GM23338 (cell line): ENCODE results near the gene MUCL3. TPM values are rescaled to one million over a fixed set of nuclear protein-coding genes. Genes with fewer than 3 reads are reported as not detected.

Source experiments
- ATAC-seq: fragments of 200-7000 bp; cut with Tn5 transposase; 3 replicates; pipeline ENCODE4 v1.9.1; 2020
- DNase-seq: peaks from one replicate; pipeline ENCODE4 v3.0.0-alpha.2; 2015; ENCODE audit warnings: low spot score
- H2AFZ ChIP-seq: fragments of 200-600 bp; sonication (generic); 2 replicates; pipeline ENCODE4 v1.8.0; 2016; ENCODE audit warnings: antibody characterized with exemption, mild to moderate bottlenecking, moderate library complexity
- H3F3A ChIP-seq: fragments of 200-600 bp; sonication (generic); replicated peaks from 2 replicates; pipeline ENCODE4 v1.8.0; 2017; ENCODE audit warnings: antibody characterized with exemption, mixed run types, low read depth
- H3K27ac ChIP-seq: fragments of 200-600 bp; sonication (generic); 2 replicates; pipeline ENCODE4 v1.6.1; 2016; ENCODE audit warnings: low read depth
- H3K27me3 ChIP-seq: fragments of 200-600 bp; sonication (generic); 2 replicates; pipeline ENCODE4 v1.8.0; 2016; ENCODE audit warnings: mild to moderate bottlenecking, mixed run types, moderate library complexity; ENCODE audit not compliant: insufficient read depth
- H3K36me3 ChIP-seq: fragments of 200-600 bp; sonication (generic); 2 replicates; pipeline ENCODE4 v1.8.0; 2016; ENCODE audit warnings: mild to moderate bottlenecking; ENCODE audit not compliant: insufficient read depth
- H3K4me1 ChIP-seq: fragments of 200-600 bp; sonication (generic); 2 replicates; pipeline ENCODE4 v1.8.0; 2016; ENCODE audit warnings: mild to moderate bottlenecking, moderate library complexity; ENCODE audit not compliant: insufficient read depth
- H3K4me2 ChIP-seq: fragments of 200-600 bp; sonication (generic); 2 replicates; pipeline ENCODE4 v1.7.1; 2017; ENCODE audit warnings: mixed run types
- H3K4me3 ChIP-seq: fragments of 200-600 bp; sonication (generic); 2 replicates; pipeline ENCODE4 v1.6.1; 2016; ENCODE audit warnings: mixed run types
- H3K79me2 ChIP-seq: fragments of 200-600 bp; sonication (generic); replicated peaks from 2 replicates; pipeline ENCODE4 v1.8.0; 2017; ENCODE audit warnings: mild to moderate bottlenecking; ENCODE audit not compliant: insufficient read depth
- H3K9me2 ChIP-seq: fragments of 200-600 bp; sonication (generic); 2 replicates; pipeline ENCODE4 v1.8.0; 2017; ENCODE audit not compliant: insufficient read depth
- H4K20me1 ChIP-seq: fragments of 200-600 bp; sonication (generic); replicated peaks from 2 replicates; pipeline ENCODE4 v1.8.0; 2017; ENCODE audit warnings: mild to moderate bottlenecking; ENCODE audit not compliant: insufficient read depth
- H3K27ac Mint-ChIP-seq: 2 replicates; pipeline ENCODE4 v1.8.0; 2020; ENCODE audit warnings: inconsistent platforms, mild to moderate bottlenecking, moderate library complexity, mixed read lengths
- H3K27me3 Mint-ChIP-seq: 3 replicates; pipeline ENCODE4 v1.8.0; 2022; ENCODE audit warnings: low read depth, mild to moderate bottlenecking, moderate library complexity, mixed read lengths, inconsistent platforms; ENCODE audit not compliant: insufficient read depth, poor library complexity
- H3K36me3 Mint-ChIP-seq: 3 replicates; pipeline ENCODE4 v1.8.0; 2021; ENCODE audit warnings: low read depth, mild to moderate bottlenecking, inconsistent platforms, moderate library complexity, mixed read lengths
- H3K4me1 Mint-ChIP-seq: 3 replicates; pipeline ENCODE4 v1.8.0; 2020; ENCODE audit warnings: mild to moderate bottlenecking, inconsistent platforms, mixed read lengths
- H3K4me3 Mint-ChIP-seq: 3 replicates; pipeline ENCODE4 v1.8.0; 2021; ENCODE audit warnings: moderate library complexity, mild to moderate bottlenecking, inconsistent platforms, mixed read lengths
- H3K9me3 Mint-ChIP-seq: 3 replicates; pipeline ENCODE4 v1.8.0; 2020; ENCODE audit warnings: moderate library complexity, mild to moderate bottlenecking, inconsistent platforms, mixed read lengths
- CREB1 ChIP-seq: fragments of 250-450 bp; sonication (Bioruptor Pico); IDR thresholded peaks from 2 replicates; pipeline ENCODE4 v1.5.0; 2020; ENCODE audit warnings: low read depth, mild to moderate bottlenecking, moderate library complexity
- ETS1 ChIP-seq: IDR thresholded peaks from 2 replicates; pipeline ENCODE4 v1.6.1; 2016; ENCODE audit warnings: antibody characterized with exemption
- EZH2 ChIP-seq: fragments of 200-600 bp; sonication (generic); IDR thresholded peaks from one replicate; pipeline ENCODE4 v1.8.0; 2017; ENCODE audit warnings: antibody characterized with exemption, mild to moderate bottlenecking, low read depth; ENCODE audit not compliant: unreplicated experiment
- EZH2phosphoT487 ChIP-seq: fragments of 200-600 bp; sonication (generic); IDR thresholded peaks from one replicate; pipeline ENCODE4 v1.8.1; 2018; ENCODE audit warnings: antibody characterized with exemption; ENCODE audit not compliant: unreplicated experiment
- JUNB ChIP-seq: IDR thresholded peaks from one replicate; pipeline ENCODE4 v1.6.1; 2016; ENCODE audit warnings: antibody characterized with exemption; ENCODE audit not compliant: unreplicated experiment
- NANOG ChIP-seq: IDR thresholded peaks from 2 replicates; pipeline ENCODE4 v1.6.1; 2016; ENCODE audit warnings: antibody characterized with exemption, borderline replicate concordance
- STAT1 ChIP-seq: IDR thresholded peaks from one replicate; pipeline ENCODE4 v1.6.1; 2016; ENCODE audit warnings: antibody characterized with exemption; ENCODE audit not compliant: unreplicated experiment
- ZNF114 ChIP-seq: fragments of 250-450 bp; sonication (Bioruptor Pico); IDR thresholded peaks from 2 replicates; pipeline ENCODE4 v1.5.0; 2020; ENCODE audit warnings: mild to moderate bottlenecking, moderate library complexity
- ZNF331 ChIP-seq: fragments of 250-450 bp; sonication (Bioruptor Pico); IDR thresholded peaks from 2 replicates; pipeline ENCODE4 v1.5.0; 2020; ENCODE audit warnings: low read depth, mild to moderate bottlenecking, moderate library complexity
- polyA plus RNA-seq: library from polyadenylated mRNA; unstranded; fragments of >200 nt; fragmentation: Nextera tagmentation; extraction: Ambion mirVana; gene quantifications from 2 replicates; pipeline ENCODE4 v1.2.1, GENCODE V29; 2016
- total RNA-seq: library from RNA; depleted of rRNA; stranded (reverse); fragments of >200 nt; shearing (Covaris generic); gene quantifications from 2 replicates; pipeline ENCODE4 v1.2.3, GENCODE V29; 2014
- TF ChIP-seq, protein P1 (sequence below): fragments of 250-450 bp; sonication (Bioruptor Pico); IDR thresholded peaks from 2 replicates; pipeline ENCODE4 v1.5.0; 2020; ENCODE audit warnings: mild to moderate bottlenecking, moderate library complexity

MUCL3 gene
- total and polyA plus RNA-seq, 2 experiments from 2014 or later: 0.32 TPM; not detected in 1

DNA sequence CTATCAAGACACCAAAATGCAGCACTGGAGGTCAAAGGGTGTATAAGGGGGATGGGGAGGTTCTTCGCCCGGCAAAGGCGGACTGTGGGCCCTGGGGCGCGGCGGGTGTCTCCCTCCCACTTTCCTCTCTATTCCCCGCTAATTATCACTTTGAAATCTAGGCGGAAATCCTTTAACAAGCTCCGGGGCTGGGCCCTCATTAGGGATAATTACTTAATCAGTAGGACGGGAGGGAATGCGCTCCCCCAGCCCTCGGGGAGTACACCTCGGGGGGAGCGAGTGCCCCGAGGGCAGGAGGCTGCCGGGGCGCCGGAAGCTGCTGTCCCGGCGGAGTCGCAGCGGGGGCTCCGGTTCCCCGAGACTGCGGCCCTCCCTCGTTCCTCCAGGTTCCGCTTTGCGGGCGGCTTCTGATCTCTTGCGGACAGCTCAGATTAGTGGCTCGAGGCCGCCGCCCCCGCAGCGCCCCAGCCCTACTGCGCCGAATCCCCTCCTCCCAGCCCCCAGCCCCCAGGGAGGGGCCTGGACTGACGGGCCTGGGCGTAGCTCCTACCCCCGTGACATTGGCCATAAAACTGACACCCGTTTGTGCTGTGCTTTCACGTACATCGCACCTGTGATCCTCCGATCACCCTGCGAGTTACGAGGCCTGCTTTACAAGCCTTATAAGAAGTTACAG, 14.7 kb downstream of the MUCL3 start:
- Mint-ChIP-seq H3K27ac (no peak overlapping the region), H3K9me3 (peaks cover 9% of the 10 kb centered on the region; the same call in 2 of the 3 replicates), H3K36me3 (no peaks in the 10 kb centered on the region), H3K4me1 (peaks cover 13% of the 10 kb centered on the region), H3K27me3 (peaks cover 30% of the 10 kb centered on the region), H3K4me3 (peak overlapping the region; percentile 65)
- Histone ChIP-seq H3K27me3 (peaks cover 35% of the 10 kb centered on the region), H3K27ac (no peak overlapping the region), H3K79me2 (no peaks in the 10 kb centered on the region), H2AFZ (peak overlapping the region; percentile 99), H3K4me3 (peak overlapping the region; percentile 61), H3K4me1 (peaks cover 12% of the 10 kb centered on the region), H4K20me1 (no peaks in the 10 kb centered on the region), H3K36me3 (no peaks in the 10 kb centered on the region), H3K4me2 (peak overlapping the region; percentile 82), H3K9me2 (0 out of 2 replicates have a peak, but pooled peaks cover 9% of the 10 kb centered on the region), H3F3A (peaks cover 4% of the 10 kb centered on the region; the same call in 1 of the 2 replicates)
- ATAC-seq: peak; percentile 92
- no peak for TF ChIP-seq EZH2phosphoT487
- TF ChIP-seq CREB1 (CRISPR knock-in tag): peak; percentile 47
- peak; percentile 85 for DNase-seq

DNA sequence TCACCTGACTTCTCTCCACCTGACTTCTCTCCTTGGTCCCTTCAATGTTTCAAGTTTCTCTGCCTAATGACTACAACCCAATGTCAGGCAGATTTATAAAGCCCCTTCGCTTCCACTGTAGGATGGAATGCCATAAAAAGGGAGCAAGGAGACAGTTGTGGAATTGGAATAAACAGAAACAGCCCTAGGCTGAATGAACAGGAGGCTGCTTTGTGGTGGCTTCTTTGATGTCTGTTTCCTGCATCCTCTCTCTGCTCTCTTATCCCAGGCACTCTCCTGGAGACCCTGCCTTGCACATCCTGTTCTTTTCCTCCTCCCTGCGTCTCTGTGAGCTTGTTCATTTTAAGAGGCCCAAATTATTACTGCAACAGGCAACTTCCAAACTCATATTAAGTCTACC, 16.9 kb downstream of the MUCL3 start:
- H3K9me3 Mint-ChIP-seq: 0 out of 3 replicates have a peak, but pooled peaks cover 3% of the 10 kb centered on the region
- Histone ChIP-seq H3K36me3 (no peaks in the 10 kb centered on the region), H2AFZ (no peak overlapping the region), H3F3A (peaks cover 4% of the 10 kb centered on the region; the same call in 1 of the 2 replicates), H3K27ac (no peak overlapping the region), H3K4me1 (peaks cover 12% of the 10 kb centered on the region), H3K79me2 (no peaks in the 10 kb centered on the region), H3K4me3 (no peak overlapping the region), H3K27me3 (peaks cover 35% of the 10 kb centered on the region), H3K9me2 (no peaks in the 10 kb centered on the region), H4K20me1 (no peaks in the 10 kb centered on the region), H3K4me2 (no peak overlapping the region)
- TF ChIP-seq EZH2 (no peak), ZNF114 (no peak), ETS1 (no peak), NANOG (no peak), STAT1 (no peak), JUNB (no peak), ZNF331 (CRISPR knock-in tag) (no peak)
- TF ChIP-seq, protein P1, sequence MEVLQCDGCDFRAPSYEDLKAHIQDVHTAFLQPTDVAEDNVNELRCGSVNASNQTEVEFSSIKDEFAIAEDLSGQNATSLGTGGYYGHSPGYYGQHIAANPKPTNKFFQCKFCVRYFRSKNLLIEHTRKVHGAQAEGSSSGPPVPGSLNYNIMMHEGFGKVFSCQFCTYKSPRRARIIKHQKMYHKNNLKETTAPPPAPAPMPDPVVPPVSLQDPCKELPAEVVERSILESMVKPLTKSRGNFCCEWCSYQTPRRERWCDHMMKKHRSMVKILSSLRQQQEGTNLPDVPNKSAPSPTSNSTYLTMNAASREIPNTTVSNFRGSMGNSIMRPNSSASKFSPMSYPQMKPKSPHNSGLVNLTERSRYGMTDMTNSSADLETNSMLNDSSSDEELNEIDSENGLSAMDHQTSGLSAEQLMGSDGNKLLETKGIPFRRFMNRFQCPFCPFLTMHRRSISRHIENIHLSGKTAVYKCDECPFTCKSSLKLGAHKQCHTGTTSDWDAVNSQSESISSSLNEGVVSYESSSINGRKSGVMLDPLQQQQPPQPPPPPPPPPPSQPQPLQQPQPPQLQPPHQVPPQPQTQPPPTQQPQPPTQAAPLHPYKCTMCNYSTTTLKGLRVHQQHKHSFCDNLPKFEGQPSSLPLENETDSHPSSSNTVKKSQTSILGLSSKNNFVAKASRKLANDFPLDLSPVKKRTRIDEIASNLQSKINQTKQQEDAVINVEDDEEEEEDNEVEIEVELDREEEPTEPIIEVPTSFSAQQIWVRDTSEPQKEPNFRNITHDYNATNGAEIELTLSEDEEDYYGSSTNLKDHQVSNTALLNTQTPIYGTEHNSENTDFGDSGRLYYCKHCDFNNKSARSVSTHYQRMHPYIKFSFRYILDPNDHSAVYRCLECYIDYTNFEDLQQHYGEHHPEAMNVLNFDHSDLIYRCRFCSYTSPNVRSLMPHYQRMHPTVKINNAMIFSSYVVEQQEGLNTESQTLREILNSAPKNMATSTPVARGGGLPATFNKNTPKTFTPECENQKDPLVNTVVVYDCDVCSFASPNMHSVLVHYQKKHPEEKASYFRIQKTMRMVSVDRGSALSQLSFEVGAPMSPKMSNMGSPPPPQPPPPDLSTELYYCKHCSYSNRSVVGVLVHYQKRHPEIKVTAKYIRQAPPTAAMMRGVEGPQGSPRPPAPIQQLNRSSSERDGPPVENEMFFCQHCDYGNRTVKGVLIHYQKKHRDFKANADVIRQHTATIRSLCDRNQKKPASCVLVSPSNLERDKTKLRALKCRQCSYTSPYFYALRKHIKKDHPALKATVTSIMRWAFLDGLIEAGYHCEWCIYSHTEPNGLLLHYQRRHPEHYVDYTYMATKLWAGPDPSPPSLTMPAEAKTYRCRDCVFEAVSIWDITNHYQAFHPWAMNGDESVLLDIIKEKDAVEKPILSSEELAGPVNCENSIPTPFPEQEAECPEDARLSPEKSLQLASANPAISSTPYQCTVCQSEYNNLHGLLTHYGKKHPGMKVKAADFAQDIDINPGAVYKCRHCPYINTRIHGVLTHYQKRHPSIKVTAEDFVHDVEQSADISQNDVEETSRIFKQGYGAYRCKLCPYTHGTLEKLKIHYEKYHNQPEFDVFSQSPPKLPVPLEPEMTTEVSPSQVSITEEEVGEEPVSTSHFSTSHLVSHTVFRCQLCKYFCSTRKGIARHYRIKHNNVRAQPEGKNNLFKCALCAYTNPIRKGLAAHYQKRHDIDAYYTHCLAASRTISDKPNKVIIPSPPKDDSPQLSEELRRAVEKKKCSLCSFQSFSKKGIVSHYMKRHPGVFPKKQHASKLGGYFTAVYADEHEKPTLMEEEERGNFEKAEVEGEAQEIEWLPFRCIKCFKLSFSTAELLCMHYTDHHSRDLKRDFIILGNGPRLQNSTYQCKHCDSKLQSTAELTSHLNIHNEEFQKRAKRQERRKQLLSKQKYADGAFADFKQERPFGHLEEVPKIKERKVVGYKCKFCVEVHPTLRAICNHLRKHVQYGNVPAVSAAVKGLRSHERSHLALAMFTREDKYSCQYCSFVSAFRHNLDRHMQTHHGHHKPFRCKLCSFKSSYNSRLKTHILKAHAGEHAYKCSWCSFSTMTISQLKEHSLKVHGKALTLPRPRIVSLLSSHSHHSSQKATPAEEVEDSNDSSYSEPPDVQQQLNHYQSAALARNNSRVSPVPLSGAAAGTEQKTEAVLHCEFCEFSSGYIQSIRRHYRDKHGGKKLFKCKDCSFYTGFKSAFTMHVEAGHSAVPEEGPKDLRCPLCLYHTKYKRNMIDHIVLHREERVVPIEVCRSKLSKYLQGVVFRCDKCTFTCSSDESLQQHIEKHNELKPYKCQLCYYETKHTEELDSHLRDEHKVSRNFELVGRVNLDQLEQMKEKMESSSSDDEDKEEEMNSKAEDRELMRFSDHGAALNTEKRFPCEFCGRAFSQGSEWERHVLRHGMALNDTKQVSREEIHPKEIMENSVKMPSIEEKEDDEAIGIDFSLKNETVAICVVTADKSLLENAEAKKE (CRISPR knock-in tag): no peak
- H3K4me1 Mint-ChIP-seq: peaks cover 13% of the 10 kb centered on the region
- ATAC-seq (no peak), DNase-seq (no peak)
- H3K27me3 Mint-ChIP-seq: peaks cover 29% of the 10 kb centered on the region
- H3K4me3 Mint-ChIP-seq: no peak overlapping the region
- H3K36me3 Mint-ChIP-seq: no peaks in the 10 kb centered on the region
- H3K27ac Mint-ChIP-seq: no peak overlapping the region
